Endodermal cell (in vitro differentiated cells): ENCODE measurements around the gene EFNA5. TPM values are rescaled to one million over a fixed set of nuclear protein-coding genes. Genes with fewer than 3 reads are reported as not detected.

Experiments
- DNase-seq: peaks from one replicate; pipeline ENCODE4 v3.0.0-alpha.2; 2017
- H3K27ac ChIP-seq: 2 replicates; pipeline ENCODE4 v1.5.1; 2013; ENCODE audit warnings: mild to moderate bottlenecking, low read depth, low read length, moderate library complexity
- H3K27me3 ChIP-seq: 2 replicates; pipeline ENCODE4 v1.6.1; 2013; ENCODE audit warnings: mild to moderate bottlenecking, low read length, moderate library complexity; ENCODE audit not compliant: insufficient read depth, control insufficient read depth, poor library complexity, severe bottlenecking
- H3K36me3 ChIP-seq: 2 replicates; pipeline ENCODE4 v1.7.0; 2013; ENCODE audit warnings: mild to moderate bottlenecking, low read length, moderate library complexity; ENCODE audit not compliant: control insufficient read depth, insufficient read depth
- H3K4me1 ChIP-seq: one replicate; pipeline ENCODE4 v1.7.0; 2013; ENCODE audit warnings: low read length; ENCODE audit not compliant: control insufficient read depth, insufficient read depth
- H3K4me3 ChIP-seq: 2 replicates; pipeline ENCODE4 v1.5.1; 2013; ENCODE audit warnings: mild to moderate bottlenecking, low read length, moderate library complexity
- H3K9ac ChIP-seq: 2 replicates; pipeline ENCODE4 v1.6.1; 2013; ENCODE audit warnings: mild to moderate bottlenecking, low read length, moderate library complexity; ENCODE audit not compliant: poor library complexity, severe bottlenecking; ENCODE audit errors: extremely low read depth
- H3K9me3 ChIP-seq: 2 replicates; pipeline ENCODE4 v1.6.1; 2013; ENCODE audit warnings: mild to moderate bottlenecking, low read length, moderate library complexity; ENCODE audit not compliant: control insufficient read depth
- H3K27ac Mint-ChIP-seq: 2 replicates; pipeline ENCODE4 v1.8.0; 2020; ENCODE audit warnings: mixed read lengths
- H3K27me3 Mint-ChIP-seq: 2 replicates; pipeline ENCODE4 v1.8.0; 2021; ENCODE audit warnings: mild to moderate bottlenecking, mixed read lengths; ENCODE audit not compliant: insufficient read depth
- H3K36me3 Mint-ChIP-seq: 2 replicates; pipeline ENCODE4 v1.8.0; 2020; ENCODE audit warnings: low read depth, mixed read lengths
- H3K4me1 Mint-ChIP-seq: 2 replicates; pipeline ENCODE4 v1.8.0; 2020; ENCODE audit warnings: mixed read lengths
- H3K4me3 Mint-ChIP-seq: 2 replicates; pipeline ENCODE4 v1.8.0; 2020; ENCODE audit warnings: mild to moderate bottlenecking, moderate library complexity, mixed read lengths
- H3K9me3 Mint-ChIP-seq: 2 replicates; pipeline ENCODE4 v1.8.0; 2020; ENCODE audit warnings: mild to moderate bottlenecking, mixed read lengths
- whole genome bisulfite sequencing, 2 experiments: methylation state at CpG; one replicate each; pipeline versions ENCODE4 v1.1.5 to v1.1.7; 2013; ENCODE audit warnings: missing lambda C conversion rate in 2 of 2, mixed read lengths in 1 of 2; ENCODE audit not compliant: insufficient coverage in 1 of 2, insufficient read length in 1 of 2; 5-methylcytosine and 5-hydroxymethylcytosine counted together
- total RNA-seq, 2 donors: library from RNA; stranded (reverse); fragmentation: NEBNext Ultra II Directional in 1 of 2; extraction: Animal tissue kit (Norgen Biotek cat#: 25700) in 1 of 2; gene quantifications; 2 replicates in 1 of 2; 3 replicates in 1 of 2; pipeline ENCODE4 v1.2.1, GENCODE V29; 2021
- TF ChIP-seq, protein P1 (sequence below): fragments of 200-600 bp; sonication (generic); conservative IDR thresholded peaks from 2 replicates; pipeline ENCODE4 v1.5.0; 2021; ENCODE audit warnings: antibody characterized with exemption, mild to moderate bottlenecking

The EFNA5 gene
- total RNA-seq, 2 donors from 2014 or later = 53.3 to 63.1 TPM

DNA sequence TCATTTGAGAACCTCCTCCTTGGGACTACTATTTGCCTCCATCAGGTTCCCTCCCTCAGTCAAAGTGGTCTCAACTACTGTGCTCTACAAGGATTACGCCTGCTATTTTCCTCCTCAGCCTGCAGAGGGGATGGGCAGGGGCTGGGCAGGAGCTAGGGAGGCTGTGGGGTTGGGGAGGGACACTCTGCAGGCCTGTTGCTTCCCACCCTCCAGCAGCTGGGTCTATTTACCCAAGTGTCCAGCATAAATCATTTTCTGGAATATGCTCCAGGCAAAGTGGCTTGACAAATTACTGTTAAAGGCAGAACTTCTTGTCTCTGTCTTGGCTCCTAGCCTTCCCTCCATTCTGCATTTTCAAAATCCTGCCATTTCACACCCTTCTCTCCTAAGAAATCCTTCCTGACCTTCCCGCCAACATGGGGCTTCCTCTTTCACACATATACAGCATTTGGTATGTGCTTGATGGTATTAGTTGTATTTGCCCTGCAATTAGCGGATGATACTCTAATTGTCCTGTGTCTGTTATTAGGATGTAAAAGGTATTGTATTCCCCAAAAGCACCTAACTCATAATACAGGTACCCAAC lies 106.7 kb downstream of the EFNA5 start:
- TF ChIP-seq, protein P1, sequence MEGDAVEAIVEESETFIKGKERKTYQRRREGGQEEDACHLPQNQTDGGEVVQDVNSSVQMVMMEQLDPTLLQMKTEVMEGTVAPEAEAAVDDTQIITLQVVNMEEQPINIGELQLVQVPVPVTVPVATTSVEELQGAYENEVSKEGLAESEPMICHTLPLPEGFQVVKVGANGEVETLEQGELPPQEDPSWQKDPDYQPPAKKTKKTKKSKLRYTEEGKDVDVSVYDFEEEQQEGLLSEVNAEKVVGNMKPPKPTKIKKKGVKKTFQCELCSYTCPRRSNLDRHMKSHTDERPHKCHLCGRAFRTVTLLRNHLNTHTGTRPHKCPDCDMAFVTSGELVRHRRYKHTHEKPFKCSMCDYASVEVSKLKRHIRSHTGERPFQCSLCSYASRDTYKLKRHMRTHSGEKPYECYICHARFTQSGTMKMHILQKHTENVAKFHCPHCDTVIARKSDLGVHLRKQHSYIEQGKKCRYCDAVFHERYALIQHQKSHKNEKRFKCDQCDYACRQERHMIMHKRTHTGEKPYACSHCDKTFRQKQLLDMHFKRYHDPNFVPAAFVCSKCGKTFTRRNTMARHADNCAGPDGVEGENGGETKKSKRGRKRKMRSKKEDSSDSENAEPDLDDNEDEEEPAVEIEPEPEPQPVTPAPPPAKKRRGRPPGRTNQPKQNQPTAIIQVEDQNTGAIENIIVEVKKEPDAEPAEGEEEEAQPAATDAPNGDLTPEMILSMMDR = peak; percentile 36
- Histone ChIP-seq H3K27ac (no peak overlapping the region), H3K27me3 (no peaks in the 10 kb centered on the region), H3K4me1 (peaks cover 44% of the 10 kb centered on the region), H3K4me3 (no peak overlapping the region), H3K36me3 (peaks cover 5% of the 10 kb centered on the region), H3K9ac (no peak overlapping the region), H3K9me3 (no peaks in the 10 kb centered on the region)
- Mint-ChIP-seq H3K36me3 (no peaks in the 10 kb centered on the region), H3K9me3 (no peaks in the 10 kb centered on the region), H3K27me3 (no peaks in the 10 kb centered on the region), H3K4me1 (peaks cover 54% of the 10 kb centered on the region), H3K4me3 (no peak overlapping the region), H3K27ac (no peak overlapping the region)
- 100% methylated on average over 1 of the region's 3 CpGs; no CpG with 5 or more reads in 1 of the 2 experiments for WGBS, 2 experiments
- peak; percentile 73 for DNase-seq

DNA sequence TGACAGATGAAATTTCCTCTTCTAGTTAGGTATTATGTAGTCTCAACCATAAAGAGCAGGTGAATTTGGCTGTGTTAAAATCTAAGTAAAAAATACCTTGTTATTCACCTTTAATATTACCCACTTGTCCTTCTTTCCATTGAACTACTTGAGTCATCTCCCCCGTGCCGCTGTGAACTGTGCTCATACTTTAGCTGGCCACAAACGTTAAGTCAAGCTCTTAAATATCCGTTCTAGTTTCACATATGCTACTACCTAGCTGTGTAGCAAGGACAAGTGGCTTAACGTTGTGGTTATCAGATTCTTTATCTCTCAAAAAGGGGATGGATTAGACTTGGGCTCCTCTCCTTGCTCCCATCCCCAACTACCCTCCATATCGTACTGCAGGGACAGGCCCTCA lies 110.4 kb downstream of the EFNA5 start:
- WGBS, 2 experiments = 90 to 96% methylated on average over 4 to 6 of the region's 6 CpGs
- Histone ChIP-seq H3K27me3 (no peaks in the 10 kb centered on the region), H3K36me3 (peaks cover 6% of the 10 kb centered on the region), H3K4me1 (peaks cover 25% of the 10 kb centered on the region), H3K9me3 (no peaks in the 10 kb centered on the region), H3K9ac (no peak overlapping the region), H3K4me3 (no peak overlapping the region), H3K27ac (no peak overlapping the region)
- H3K27ac Mint-ChIP-seq = no peak overlapping the region
- no peaks in the 10 kb centered on the region for H3K36me3 Mint-ChIP-seq
- no peak overlapping the region for H3K4me3 Mint-ChIP-seq
- TF ChIP-seq, protein P1 = no peak
- peaks cover 39% of the 10 kb centered on the region for H3K4me1 Mint-ChIP-seq
- no peak for DNase-seq
- no peaks in the 10 kb centered on the region for H3K27me3 Mint-ChIP-seq
- H3K9me3 Mint-ChIP-seq = no peaks in the 10 kb centered on the region

DNA sequence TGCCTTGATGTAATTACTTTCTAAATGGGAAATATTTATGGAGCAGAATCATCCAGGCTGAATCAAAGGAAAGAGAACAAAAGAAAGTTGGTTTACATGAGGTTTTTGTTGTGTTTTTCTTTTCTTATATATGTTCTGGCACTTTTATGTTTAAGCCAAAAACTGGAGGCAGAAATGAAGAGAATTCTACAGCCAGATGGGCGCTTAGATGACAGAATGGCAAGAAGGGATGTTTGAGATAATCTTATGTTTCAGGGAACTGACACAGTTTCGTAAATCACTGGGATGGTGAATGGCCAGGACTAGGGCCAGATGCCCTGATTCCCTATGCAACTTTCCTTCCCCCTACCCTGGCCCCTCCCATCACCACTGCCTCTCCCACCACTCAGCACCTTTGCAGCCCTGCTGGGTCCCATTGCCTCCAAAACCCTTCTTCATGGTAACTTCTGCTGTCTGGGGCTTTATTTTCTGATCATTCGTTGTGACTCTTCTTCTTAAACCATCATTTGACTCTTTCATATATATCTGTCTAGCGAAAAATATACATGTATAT lies 111.8 kb downstream of the EFNA5 start:
- no peaks in the 10 kb centered on the region for H3K9me3 Mint-ChIP-seq
- no peaks in the 10 kb centered on the region for H3K9me3 ChIP-seq
- WGBS, 2 experiments = 92 to 93% methylated on average over 2 to 3 of the region's 4 CpGs
- no peaks in the 10 kb centered on the region for H3K27me3 ChIP-seq
- H3K36me3 ChIP-seq = peaks cover 18% of the 10 kb centered on the region
- TF ChIP-seq, protein P1 = no peak
- DNase-seq = peak; percentile 84
- no peak overlapping the region for H3K9ac ChIP-seq
- H3K27ac ChIP-seq = no peak overlapping the region
- H3K4me1 Mint-ChIP-seq = peaks cover 29% of the 10 kb centered on the region
- no peaks in the 10 kb centered on the region for H3K36me3 Mint-ChIP-seq
- no peaks in the 10 kb centered on the region for H3K27me3 Mint-ChIP-seq
- H3K27ac Mint-ChIP-seq = no peak overlapping the region
- no peak overlapping the region for H3K4me3 ChIP-seq
- no peak overlapping the region for H3K4me3 Mint-ChIP-seq
- peaks cover 16% of the 10 kb centered on the region for H3K4me1 ChIP-seq
